Measurements from ENCODE around the gene SERPINB1.

The SERPINB1 gene

DNA sequence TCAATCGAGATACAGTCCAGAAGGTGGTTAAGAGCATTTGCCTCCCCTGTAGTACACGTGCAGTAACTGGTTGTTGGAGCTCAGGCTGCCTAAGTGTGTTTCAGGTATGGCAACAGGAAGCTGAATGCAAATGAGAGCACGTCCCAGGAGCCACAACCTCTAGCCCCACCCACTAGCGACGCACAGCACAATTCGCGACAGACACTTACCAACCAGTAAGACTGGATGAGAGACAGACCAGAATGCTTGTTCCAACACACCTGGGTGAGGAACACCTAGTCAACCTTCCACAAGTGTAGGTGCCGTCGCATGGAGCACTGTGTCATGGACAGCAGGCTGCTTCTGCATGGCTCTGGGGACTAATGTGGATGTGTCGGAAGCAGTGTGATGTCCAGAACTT lies 7.2 kb upstream of the SERPINB1 start:
- DNase-seq (ENCODE audit: low read depth), result no peak

DNA sequence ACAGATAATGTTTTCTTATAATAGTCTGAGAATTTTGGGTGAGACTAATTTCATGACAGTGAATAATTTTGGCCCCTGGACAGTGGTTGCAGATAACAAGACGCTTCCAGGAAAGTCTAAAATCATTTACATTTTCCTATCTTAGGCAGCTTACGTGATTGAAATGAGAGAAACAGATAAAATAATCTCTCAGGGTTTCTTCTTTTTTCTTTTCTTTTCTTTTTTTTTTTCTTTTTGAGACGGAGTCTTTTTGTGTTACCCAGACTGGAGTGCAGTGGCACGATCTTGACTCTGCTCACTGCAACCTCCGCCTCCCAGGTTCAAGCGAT lies 4.2 kb upstream of the SERPINB1 start:
- DNase-seq (ENCODE audit: low read depth), result no peak

DNA sequence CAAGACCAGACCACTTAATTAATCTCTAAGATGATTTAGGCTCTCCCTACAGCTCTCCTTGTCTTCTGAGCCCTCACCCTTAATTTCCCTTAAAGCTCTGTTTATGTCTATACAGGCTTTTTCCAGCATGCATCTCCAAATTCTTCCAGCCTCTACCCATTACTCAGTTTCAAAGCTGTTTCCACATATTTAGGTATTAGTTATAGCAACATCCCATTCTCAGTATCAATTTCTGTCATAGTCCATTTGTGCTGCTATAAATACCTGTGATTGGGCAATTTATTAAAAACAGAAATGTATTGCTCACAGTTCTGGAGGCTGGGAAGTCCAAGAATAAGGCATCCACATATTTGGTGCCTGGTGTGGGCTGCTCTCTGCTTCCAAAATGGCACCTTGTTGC lies 2.3 kb upstream of the SERPINB1 start:
- no peak for DNase-seq (ENCODE audit: low read depth)

DNA sequence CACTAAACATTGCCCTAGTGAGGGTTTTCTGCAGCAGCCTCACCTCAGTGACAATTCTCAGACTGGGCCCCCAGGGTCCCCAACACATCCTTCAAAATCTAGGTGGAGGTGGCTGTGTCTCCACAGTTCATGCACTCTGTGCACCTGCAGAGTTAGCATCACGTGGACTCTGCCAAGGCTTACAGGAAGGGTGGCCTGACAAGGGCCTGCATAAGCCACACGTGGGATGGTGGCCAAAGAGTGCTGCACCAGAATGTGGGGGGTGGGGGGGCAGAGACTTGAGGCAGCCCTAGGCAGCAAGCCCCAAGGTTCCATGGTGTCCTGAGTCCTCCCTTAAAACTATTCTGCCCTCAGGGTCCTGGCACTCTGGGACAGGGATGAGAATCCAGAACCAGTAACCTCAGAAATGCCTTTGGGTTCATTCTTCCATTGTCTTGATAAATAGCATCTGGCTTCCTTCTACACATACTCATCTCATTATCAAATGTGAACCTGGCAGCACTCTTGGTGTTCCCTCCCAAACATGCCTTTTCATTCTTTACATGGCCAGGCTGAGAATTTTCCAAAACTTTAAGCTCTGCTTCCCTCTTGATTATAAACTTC lies 1.6 kb upstream of the SERPINB1 start:
- DNase-seq (ENCODE audit: low read depth), result no peak

DNA sequence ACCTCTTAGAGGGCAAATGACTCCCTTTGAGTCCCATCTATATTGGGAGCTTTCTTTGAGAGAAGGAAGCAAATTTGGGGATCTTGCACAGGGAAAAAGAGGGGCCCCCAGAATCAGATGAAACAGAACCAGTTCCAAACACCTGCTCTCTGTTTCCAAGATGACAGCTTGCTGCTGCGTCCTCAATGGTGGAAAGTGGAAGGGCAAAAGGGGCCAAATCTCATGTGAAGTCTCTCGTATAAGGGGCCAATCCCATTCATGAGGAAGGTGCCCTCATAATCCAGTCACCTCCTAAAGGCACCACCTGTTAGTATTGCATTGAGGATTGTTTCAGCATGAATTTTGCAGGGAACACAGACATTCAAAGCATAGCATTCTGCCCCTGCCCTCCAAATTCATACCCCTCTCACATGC lies 483 bp upstream of the SERPINB1 start:
- DNase-seq (ENCODE audit: low read depth), result no peak

DNA sequence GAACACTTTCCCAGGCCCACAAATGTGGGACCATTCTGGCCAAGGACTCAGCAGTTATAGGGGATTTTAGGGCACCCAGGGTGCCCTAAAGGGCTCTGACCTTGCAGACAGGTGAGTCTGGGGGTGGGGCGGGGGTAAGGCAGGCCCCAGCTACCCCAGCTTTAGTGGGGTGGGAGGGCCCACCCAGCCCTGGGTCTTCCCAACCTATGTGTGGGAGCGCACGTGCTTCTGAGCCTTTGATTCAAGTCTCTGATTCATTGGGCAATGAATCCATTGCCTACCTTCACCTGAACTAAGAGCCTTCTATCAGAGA lies 958 bp downstream of the SERPINB1 start:
- DNase-seq (ENCODE audit: low read depth), result no peak

DNA sequence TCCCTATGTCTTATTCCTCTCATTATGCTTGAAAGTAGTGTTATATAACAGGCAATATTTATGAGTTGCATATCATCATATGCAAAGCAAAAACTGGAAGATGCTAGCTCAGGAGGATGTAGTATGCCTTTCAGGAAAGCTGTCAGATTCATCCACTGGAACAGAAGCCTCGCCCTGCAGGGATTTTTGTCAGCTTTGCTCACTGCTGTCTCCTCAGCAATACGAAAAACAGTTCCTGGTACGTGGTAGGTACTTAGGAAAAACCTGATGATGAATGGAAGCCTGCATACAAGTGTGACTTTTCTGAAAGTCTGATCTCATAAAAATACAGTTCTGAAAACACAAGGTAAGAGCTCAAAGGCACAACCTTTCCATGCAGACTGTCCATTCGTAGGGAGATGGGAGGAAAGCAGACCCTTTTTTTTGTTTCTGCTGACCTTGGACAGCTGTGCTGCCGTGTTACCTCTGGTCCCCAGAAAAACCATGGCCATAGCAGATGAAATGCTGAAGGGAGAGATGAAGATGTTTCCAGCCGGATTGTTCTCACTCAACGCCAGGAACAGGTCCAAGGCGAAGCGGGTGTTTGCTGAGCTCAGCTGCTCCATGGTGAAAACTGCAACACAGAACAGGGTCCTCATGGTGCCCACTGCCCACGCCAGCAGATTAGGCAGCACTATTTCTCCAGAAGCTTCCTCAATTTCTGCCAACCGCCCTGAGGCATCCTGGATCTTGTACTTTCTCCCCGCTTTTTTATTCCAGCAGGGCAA lies 1.5 kb downstream of the SERPINB1 start:
- DNase-seq (ENCODE audit: low read depth), result no peak

DNA sequence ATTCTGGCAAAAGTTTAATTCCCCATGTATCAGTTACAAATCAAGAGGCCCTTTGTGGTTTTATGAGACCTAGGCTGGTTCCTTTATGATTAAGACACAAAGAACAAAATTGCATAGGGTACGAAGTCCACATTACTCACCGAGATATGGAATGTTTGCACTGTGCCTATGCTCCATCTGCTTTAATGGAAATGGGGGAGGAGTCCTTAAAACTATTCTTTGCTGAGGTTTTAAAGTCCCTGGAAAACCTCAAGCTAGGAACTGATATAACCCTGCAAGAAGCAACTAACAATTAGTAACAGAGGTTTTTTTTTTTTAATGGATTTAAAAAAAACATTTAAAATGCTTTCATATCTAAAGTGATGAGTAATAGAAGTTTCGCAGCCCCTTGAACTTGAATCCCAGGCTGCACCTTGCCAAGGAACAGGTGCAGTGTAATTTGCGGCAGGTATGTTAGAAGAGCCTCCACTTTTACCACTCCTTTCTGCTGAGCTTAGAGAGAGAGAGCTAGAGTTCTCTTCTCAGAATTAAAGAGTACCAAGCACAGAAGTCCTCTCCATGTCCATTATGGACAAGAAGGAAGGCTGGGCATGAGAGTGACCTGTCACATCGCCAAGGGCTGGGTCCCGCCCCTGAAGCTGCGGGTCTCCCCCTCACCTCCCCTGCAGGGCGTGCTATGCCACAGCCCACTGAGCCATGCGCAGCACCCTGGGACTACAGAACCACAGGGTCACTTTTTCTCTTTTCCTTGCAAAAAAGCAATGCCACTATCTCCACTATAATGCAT lies 2.3 kb downstream of the SERPINB1 start:
- DNase-seq (ENCODE audit: low read depth), result no peak

DNA sequence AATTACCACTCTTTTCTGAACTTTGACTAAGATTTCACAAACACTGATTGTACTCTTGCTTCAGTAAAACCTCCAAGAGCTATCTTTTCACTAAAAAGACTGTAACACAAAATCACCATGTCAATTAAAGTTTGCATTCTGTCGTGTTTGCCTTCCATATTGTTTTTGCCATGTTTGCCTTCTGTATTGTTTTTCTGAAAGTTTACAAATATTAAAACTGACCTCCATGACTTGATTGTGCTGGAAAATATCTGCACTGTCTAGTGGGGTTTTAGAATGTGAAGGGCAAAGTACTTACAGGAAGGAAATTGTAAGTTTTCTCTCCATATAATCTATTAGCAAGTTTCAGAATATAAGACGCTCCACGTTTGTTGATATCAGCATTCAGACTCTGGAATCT lies 3.4 kb downstream of the SERPINB1 start:
- DNase-seq (ENCODE audit: low read depth), result no peak

DNA sequence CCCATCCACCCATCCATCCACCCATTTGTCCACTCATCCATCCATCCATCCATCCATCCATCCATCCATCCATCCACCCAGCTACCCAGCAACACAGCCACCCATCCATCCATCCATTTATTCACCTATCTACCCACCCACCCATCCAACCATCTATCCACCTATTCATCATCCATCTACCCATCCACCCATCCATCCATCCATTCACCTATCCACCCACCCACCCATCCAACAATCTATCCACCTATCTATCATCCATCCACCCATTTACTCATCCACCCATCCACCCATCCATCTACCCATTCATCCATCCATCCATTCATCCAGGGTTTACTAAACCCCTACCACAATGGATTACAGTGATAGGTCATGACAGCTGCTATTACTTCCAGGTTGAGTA lies 7.4 kb downstream of the SERPINB1 start:
- no peak for DNase-seq (ENCODE audit: low read depth)

DNA sequence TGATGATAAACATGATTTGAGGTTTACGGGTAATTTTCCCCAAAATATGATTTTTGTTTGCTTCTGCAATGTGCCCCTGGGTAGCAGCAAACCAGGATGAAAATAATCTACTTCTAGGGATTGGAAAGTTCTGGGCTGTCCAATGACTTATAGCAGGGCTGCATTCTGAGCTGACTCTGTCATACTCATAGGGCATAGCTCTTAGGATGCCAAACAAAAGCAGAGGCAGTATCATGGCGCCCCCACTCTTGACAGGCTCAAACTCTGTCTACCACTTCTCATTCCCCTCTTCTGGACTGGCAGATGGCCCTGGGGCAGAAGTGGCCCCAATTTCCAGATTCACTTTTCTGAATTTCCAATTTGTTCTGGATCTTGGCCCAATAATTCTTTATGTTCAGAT lies 10.3 kb downstream of the SERPINB1 start:
- DNase-seq (ENCODE audit: low read depth), result no peak

DNA sequence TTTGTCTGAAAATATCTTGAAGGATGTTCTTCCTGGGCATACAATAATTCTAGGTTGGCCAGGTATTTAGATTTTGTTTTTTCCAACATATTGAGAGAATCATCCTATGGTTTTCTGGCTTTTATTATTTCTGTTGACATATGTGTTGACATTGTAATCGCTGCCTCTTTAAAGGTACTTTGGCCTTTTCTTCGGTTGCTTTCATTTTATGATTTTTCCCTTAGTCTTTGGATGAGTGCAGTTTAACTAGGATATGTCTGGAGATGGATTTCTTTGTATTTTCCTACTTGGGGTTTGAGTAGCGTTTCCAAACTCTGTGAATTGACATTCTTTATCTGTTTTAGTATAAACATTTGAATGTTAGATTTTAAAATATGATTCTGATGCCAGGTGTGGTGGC lies 11.5 kb downstream of the SERPINB1 start:
- no peak for DNase-seq (ENCODE audit: low read depth)

DNA sequence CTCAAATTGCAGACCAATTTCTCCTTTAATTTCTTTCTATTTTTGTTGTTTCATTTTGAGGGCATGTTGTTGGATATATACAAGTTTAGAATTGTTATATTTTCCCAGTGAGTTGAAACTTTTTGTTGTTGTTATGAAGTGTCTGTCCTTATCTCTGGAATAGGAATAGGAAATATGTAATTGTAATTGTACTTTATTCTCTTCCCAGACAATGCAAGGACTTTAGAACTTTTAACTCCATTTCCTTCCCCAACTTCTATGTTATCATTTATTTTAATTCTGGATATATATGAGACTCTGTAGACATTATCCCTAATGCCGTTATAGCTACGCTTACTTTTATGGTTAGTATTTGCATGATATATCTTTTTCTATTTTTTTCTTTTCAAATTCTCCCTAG lies 12.4 kb downstream of the SERPINB1 start:
- DNase-seq (ENCODE audit: low read depth), result no peak

DNA sequence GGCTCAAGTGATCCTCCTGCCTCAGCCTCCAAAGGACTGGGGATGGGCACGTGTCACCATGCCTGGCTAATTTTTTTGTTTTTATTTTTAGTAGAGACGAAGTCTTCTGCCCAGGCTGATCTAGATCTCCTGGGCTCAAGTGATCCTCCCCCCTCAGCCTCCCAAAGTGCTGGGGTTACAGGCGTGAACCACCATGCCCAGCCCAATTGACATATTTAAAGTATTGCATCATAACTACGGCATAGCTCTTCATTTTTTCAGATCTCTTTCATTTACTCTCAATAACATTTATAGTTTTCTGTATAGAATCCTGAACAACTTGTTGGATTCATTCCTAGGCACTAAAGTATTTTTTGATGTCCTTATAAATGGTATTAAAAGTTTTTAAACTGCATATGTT lies 13.0 kb downstream of the SERPINB1 start:
- DNase-seq (ENCODE audit: low read depth), result no peak

DNA sequence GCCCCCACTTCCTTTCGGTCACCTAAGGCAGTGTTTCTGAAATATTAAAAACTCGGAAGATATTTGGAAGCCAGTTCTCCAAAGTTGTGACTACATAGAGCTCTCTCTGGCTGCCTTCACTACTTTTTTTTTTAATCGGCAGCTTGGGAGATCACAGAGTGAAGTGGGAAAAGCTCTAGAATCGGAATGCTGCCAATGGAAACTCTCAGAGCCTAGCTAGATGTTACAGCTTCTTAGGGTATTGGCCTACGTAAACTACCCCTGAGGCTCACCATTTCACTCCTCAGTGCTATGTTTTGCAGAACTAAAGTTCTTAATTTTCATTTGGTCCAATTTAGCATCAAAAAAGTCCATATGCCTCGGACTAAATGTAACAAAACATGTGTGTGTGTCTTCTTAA lies 14.5 kb downstream of the SERPINB1 start:
- no peak for DNase-seq (ENCODE audit: low read depth)

DNA sequence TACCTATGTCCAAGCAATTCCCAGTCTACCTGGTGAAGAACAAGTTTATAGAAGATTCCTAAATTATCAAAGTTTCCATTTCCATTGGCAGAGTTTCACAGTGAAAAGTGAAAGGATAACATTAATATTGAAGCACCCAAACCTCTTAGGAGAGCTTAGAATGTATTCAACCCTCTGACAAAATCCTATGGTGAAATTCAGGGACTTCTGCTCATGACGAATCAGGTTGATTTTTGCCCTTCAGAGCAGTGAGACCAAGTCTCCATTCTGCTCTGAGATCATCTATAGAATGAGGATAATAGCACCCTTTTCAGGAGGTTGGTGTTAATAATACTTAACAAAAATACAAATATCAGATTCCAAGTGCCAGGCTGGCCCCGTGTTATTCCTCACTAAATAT lies 15.5 kb downstream of the SERPINB1 start:
- no peak for DNase-seq (ENCODE audit: low read depth)

DNA sequence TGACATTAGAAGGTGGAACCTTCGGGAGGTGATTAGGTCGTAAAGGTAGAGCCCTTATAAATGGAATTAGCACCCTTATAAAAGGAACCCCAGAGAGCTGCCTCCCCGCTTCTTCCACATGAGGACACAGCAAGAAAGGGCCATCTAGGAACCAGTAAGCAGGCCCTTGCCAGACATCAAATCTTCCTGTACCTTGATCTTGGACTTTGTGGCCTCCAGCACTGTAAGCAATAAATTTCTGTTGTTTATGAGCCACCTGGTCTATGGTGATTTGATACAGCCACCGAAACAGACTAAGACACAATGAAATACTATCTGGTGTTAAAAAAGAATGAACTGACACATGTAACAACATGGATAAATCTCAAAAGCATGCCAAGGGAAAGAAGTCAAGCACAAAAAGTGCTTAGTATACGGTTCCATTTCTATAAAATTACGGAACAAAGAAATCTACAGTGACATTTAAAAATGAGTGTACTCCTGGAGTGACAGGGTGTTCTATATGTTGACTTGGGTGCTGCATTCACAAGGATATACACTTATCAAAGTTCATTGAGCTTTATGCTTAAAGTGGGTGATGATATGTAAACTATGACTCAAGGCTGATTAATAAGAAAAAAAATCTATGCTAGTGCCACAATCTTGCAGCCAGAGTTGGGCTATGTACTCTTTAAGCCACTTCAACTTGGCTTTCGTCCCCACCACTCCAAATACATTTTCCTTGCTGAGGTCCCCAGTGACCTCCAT lies 18.4 kb downstream of the SERPINB1 start:
- no peak for DNase-seq (ENCODE audit: low read depth)

DNA sequence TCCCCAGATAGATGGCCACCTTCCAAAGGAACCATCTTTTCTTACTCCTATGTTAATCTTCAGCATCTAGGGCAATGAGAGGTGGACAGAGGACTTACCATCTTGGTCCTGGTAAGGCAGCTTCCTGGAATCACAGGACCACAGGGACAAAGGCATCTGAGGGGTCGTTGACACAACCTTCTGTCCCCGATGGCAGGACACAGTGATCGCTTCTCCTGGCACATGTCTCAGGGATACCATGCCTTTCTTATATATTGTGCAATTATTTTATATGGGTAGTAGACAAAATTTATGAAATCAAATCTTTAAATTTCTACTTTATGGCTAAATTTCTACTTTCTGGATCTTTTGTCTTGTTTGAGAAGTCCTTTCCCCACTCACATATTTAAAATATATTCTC lies 20.1 kb downstream of the SERPINB1 start:
- no peak for DNase-seq (ENCODE audit: low read depth)

DNA sequence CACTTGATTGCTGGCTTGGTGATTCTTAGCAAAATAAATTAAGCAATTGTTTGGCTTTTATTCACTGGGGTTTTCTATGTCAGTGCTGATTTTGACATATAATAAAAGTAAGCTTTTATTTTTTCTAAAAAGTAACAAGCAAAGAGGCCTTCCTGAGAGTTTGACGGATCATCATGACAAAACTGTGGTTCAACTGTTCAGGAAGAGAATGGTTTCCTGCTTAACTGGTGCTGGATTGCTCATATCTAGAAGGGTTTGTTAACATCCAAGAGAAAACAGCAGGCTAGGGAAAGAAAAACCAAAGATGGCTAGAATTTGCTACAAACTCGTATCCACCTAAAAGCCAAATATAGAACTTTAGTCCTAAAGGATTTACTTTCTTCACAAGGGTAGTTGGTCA lies 21.2 kb downstream of the SERPINB1 start:
- no peak for DNase-seq (ENCODE audit: low read depth)

DNA sequence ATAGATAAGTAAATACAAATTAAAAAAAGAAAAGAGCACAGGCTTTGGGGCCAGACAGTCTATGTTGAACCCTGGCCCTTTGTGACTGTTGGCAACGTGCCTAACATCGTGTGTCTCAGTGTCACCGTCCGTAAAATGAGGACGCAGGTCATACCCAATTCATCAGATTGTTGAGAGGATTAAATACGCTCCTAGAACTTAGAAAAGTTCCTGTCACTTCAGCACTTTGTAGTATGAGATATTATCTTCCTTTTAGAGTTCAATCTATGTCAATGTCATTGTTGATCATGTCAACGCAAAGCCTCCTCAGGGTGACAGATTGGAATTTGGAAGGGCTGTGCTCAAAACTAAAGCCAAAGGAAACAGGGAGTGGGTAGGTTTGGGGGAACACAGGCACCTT lies 21.7 kb downstream of the SERPINB1 start:
- no peak for DNase-seq (ENCODE audit: low read depth)

DNA sequence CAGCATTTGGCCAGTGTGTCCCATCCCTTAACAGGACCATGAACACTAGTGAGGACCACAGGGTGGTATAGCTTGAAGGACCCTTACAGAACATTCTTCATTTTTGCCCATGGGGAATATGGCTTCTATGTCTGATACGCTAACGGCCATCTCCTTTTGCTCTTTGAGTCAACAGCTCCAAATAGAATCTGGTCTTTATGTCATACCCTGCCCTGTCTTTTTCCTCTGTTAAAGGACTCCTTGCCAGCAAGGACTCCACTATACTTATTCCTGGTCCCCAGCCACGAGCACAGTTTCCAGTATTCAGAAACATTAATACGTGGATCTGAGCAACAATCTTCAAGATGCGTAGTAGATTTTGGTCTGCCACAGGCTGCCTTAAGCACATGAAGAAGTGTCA lies 22.5 kb downstream of the SERPINB1 start:
- no peak for DNase-seq (ENCODE audit: low read depth)

DNA sequence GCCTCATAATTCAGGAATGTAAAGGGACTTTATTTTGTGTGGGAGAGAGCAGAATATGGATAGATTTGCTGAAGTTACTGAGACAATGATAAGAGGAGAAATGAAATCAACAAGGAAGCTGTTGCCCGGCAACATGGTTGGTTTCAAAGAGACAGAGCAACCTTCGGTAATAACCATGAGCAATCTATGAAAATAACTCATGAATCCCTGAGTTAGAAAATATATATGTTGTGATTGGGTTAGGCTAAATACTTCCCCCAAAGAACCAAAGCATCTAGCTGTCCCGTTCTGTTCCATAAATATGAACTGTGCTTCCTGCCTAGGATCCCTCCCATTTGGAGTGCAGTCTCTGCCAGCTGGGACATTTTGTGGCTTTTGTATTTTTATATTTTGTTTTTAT lies 23.1 kb downstream of the SERPINB1 start:
- no peak for DNase-seq (ENCODE audit: low read depth)

DNA sequence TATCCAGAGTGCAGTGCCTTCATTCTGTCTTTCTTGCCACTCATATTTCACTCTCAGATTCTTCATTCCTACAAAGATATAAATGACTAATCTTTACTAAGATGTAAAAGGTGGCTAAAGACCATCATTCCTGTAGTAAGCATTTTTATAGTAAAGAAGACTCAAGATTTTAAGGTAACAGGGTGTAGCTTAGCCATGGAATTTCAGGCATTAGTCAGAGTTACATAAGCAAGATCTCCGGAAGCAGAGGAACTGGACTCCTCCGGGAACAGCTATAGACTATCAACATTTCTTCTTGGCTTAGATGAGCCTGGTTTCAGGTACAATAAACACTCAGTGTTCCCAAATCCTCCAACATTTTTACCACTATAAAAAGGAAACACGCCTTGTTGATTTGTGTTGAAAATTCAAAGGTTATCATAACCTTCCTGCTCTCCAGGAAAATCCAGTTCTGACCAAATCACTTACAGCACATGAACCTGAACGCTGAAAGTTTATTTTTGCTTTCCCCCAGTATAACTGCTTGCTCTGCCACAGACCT lies 23.7 kb downstream of the SERPINB1 start:
- DNase-seq (ENCODE audit: low read depth), result no peak
